Right renal pelvis (tissue), 4 donors: ENCODE data around the gene MYPOP. TPM values are rescaled to one million over a fixed set of nuclear protein-coding genes. Genes with fewer than 3 reads are reported as not detected.

Experiments used
- DNase-seq, 4 donors: peaks; one replicate each; pipeline ENCODE4 v3.0.0-alpha.2; 2013; ENCODE audit warnings: low read depth in 4 of 4, low spot score in 3 of 4, missing footprints in 1 of 4
- polyA plus RNA-seq, 4 donors: library from polyadenylated mRNA; unstranded; fragments of 120-200 nt; gene quantifications; one replicate each; pipeline ENCODE4 v1.2.1, GENCODE V29; 2013; ENCODE audit not compliant: insufficient read length in 4 of 4

Gene MYPOP
- polyA plus RNA-seq, result 1 to 10 TPM; 4.6 to 6.3 (median 5.2) TPM

- DNase-seq, result no peak
Measured at GRCh38 chr19:45901912-45902650, at the start of gene MYPOP. TSS of gene MYPOP (minus strand) at chr19:45902613. CDS start at chr19:45901773, 840 bp downstream.

GRCh38 chr19:45947926-45948325 is 45.5 kb upstream of the MYPOP start:
- no peak for DNase-seq

GRCh38 chr19:45940515-45940805 is 38.0 kb upstream of the MYPOP start:
- no peak for DNase-seq

GRCh38 chr19:45939792-45940514 is 37.5 kb upstream of the MYPOP start:
- DNase-seq, result no peak

- no peak for DNase-seq
Measured at GRCh38 chr19:45938733-45939319, 36.4 kb upstream of the MYPOP start.

- no peak for DNase-seq
Measured at GRCh38 chr19:45935267-45935666, 32.9 kb upstream of the MYPOP start.

- no peak for DNase-seq
Measured at GRCh38 chr19:45934551-45935230, 32.3 kb upstream of the MYPOP start.

- DNase-seq, result no peak
Measured at GRCh38 chr19:45933759-45934158, 31.3 kb upstream of the MYPOP start.

GRCh38 chr19:45931055-45931454 is 28.6 kb upstream of the MYPOP start:
- DNase-seq, result no peak

GRCh38 chr19:45929247-45929646 is 26.8 kb upstream of the MYPOP start:
- no peak for DNase-seq

GRCh38 chr19:45927565-45928261 is 25.3 kb upstream of the MYPOP start:
- DNase-seq, result peak; percentile 75 to 84 (median 78)

GRCh38 chr19:45924891-45925447 is 22.6 kb upstream of the MYPOP start:
- no peak for DNase-seq

- no peak for DNase-seq
Measured at GRCh38 chr19:45922281-45922680, 19.9 kb upstream of the MYPOP start.

- DNase-seq, result no peak
Measured at GRCh38 chr19:45920458-45920857, 18.0 kb upstream of the MYPOP start.

GRCh38 chr19:45919678-45920077 is 17.3 kb upstream of the MYPOP start:
- DNase-seq, result no peak

GRCh38 chr19:45918721-45919120 is 16.3 kb upstream of the MYPOP start:
- DNase-seq, result no peak

- no peak for DNase-seq
Measured at GRCh38 chr19:45917421-45918091, 15.1 kb upstream of the MYPOP start.

- no peak for DNase-seq
Measured at GRCh38 chr19:45913874-45914830, 11.7 kb upstream of the MYPOP start, which contains the start of gene NANOS2. TSS of gene NANOS2 (minus strand) at chr19:45914778. CDS start at chr19:45914693, 85 bp downstream.

- DNase-seq, result no peak
Measured at GRCh38 chr19:45911291-45911690, 8.9 kb upstream of the MYPOP start.
